ENCODE measurements around the gene FSTL4.

GRCh38 chr5:133421806-133422205 is 190.5 kb downstream of the FSTL4 start:
- TF ChIP-seq CTCF (IDR thresholded peaks at IDR 0.05) (no peak), POLR2A (IDR thresholded peaks at IDR 0.05) (no peak)

Measured in uterus (tissue), 2 donors.